Aorta (tissue), 5 donors: ENCODE results near the gene NEK5. TPM values are rescaled to one million over a fixed set of nuclear protein-coding genes. Genes with fewer than 3 reads are reported as not detected.

Experiments used
- ATAC-seq: fragments of 200-7000 bp; cut with Tn5 transposase; one replicate; pipeline ENCODE4 v1.9.1; 2022; ENCODE audit warnings: moderate library complexity; ENCODE audit not compliant: low FRiP score
- DNase-seq, 2 donors: peaks; one replicate each; pipeline ENCODE4 v3.0.0-alpha.2; 2020
- H3K27ac ChIP-seq, 2 donors: one replicate each; pipeline ENCODE4 v1.5.1; 2013; ENCODE audit warnings: low read length in 2 of 2, mild to moderate bottlenecking in 2 of 2, moderate library complexity in 2 of 2, control low read depth in 1 of 2, inconsistent platforms in 1 of 2, low read depth in 1 of 2
- H3K27me3 ChIP-seq, 2 donors: one replicate each; pipeline ENCODE4 v1.6.1; 2013; ENCODE audit warnings: control low read depth in 1 of 2, low read length in 1 of 2, mild to moderate bottlenecking in 1 of 2, moderate library complexity in 1 of 2; ENCODE audit not compliant: insufficient read depth in 2 of 2, control insufficient read depth in 1 of 2
- H3K36me3 ChIP-seq, 2 donors: one replicate each; pipeline ENCODE4 v1.6.1; 2013; ENCODE audit warnings: control low read depth in 1 of 2, low read length in 1 of 2, mild to moderate bottlenecking in 1 of 2; ENCODE audit not compliant: insufficient read depth in 2 of 2, control insufficient read depth in 1 of 2
- H3K4me1 ChIP-seq, 2 donors: one replicate each; pipeline ENCODE4 v1.6.1; 2013; ENCODE audit warnings: low read length in 2 of 2, control low read depth in 1 of 2, mild to moderate bottlenecking in 1 of 2, moderate library complexity in 1 of 2; ENCODE audit not compliant: insufficient read depth in 2 of 2, control insufficient read depth in 1 of 2
- H3K4me3 ChIP-seq, 2 donors: one replicate each; pipeline ENCODE4 v1.5.1; 2013; ENCODE audit warnings: low read length in 2 of 2, control low read depth in 1 of 2, mild to moderate bottlenecking in 1 of 2
- H3K9me3 ChIP-seq: one replicate; pipeline ENCODE4 v1.6.1; 2013; ENCODE audit warnings: mild to moderate bottlenecking, low read length; ENCODE audit not compliant: control insufficient read depth
- WGBS, 2 donors: extraction: QIAGEN DNeasy Blood & Tissue Kit; methylation state at CpG; one replicate each; pipeline ENCODE4 v1.1.7; 2013; 5-methylcytosine and 5-hydroxymethylcytosine counted together
- intact Hi-C, 2 donors: fragments of 100-400 bp; cut with DNase I; formaldehyde crosslinking; loops; one replicate each; pipeline versions ENCODE4 v1.14.2 to v1.15.0; 2022
- polyA plus RNA-seq, 2 donors: library from polyadenylated mRNA; stranded (reverse); fragments of 200-250 nt; gene quantifications; one replicate each; pipeline ENCODE4 v1.2.3, GENCODE V29; 2013
- total RNA-seq, 2 donors: library from RNA; stranded (reverse); fragmentation: NEBNext Ultra II Directional; extraction: Animal tissue kit (Norgen Biotek cat#: 25700); gene quantifications; one replicate each; pipeline ENCODE4 v1.2.1, GENCODE V29; 2021
- donor health status: healthy with polysubstance abuse.
- donor health status: Bipolar disorder and iron deficiency.
- donor health status: DM: no; HTN: no; CAD: no.
- donor health status: DM: no; HTN: no; CAD: no.
- donor health status: DM: yes; HTN: yes; CAD: no.

NEK5 gene
- total and polyA plus RNA-seq, 4 donors = 0.15 to 1.4 (median 0.58) TPM; not detected in 1

DNA sequence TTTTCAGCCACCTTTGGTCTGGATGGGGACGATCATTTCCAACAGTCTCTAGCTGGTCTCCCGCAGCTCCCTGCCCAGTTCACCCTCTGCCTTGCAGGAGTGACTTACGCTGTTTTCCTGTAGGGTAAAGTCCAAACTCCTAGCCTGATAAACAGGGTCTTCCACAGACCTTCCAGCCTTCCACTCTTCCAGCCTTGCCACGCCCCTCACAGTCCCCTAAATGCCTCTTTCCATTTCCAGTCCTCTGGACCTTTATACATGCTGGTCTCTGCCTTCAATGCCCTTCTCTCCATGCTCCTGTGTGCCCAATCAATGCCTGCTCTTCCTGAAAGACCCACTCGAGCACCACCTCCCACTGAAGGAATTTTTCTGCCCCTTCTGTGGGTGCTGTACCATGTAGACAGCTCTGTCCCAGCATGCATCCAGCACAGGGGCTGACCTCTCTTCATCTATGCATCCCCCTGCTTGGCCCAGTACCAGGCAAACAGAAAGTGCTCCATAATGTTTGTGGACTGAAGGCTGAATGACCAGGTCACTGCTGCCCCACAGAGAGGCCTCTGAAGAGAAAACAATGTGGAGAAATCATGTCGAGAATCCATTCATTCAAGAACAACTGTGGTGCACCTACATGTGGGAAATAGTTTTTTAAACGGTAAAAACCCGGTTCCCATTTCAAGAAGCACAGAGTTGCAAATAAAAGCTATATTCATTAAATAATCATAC, 122.2 kb downstream of the NEK5 start:
- ATAC-seq (no peak), DNase-seq (no peak)
- Histone ChIP-seq H3K27ac (no peak overlapping the region), H3K9me3 (no peaks in the 10 kb centered on the region), H3K4me1 (no peaks in the 10 kb centered on the region), H3K36me3 (no peaks in the 10 kb centered on the region), H3K27me3 (no peaks in the 10 kb centered on the region), H3K4me3 (no peak overlapping the region)
- WGBS, 2 donors = 85% methylated on average over 8 of the region's 8 CpGs
- intact Hi-C loops = loop anchor here in 1 of 2 donors (5.0 kb wide), 1 partner anchor 549 kb away; no protein-coding TSS in a partner anchor

DNA sequence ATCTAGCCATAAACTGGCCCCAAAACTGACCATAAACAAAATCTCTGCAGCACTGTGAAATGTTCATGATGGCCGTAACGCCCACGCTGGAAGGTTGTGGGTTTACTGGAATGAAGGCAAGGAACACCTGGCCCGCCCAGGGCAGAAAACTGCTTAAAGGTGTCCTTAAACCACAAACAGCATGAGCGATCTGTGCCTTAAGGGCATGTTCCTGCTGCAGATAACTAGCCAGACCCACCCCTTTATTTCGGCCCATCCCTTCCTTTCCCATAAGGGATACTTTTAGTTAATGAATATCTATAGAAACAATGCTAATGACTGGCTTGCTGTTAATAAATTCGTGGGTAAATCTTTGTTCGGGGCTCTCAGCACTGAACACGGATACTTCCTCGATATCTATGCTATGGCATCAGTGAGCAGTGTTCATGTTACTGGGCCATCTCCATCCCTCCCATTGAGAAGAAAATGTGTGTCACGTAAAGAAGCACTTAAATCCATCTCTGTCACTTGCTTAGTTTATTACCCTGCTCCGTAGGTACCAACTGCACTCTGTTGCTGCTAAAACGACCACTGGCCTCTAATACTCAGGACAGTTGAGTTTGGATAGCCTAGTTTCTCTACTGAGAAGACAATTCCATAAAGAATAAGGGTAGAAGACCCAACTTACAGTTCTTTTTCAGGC, 122.9 kb downstream of the NEK5 start:
- Histone ChIP-seq H3K36me3 (no peaks in the 10 kb centered on the region), H3K9me3 (no peaks in the 10 kb centered on the region), H3K27me3 (no peaks in the 10 kb centered on the region), H3K27ac (no peak overlapping the region), H3K4me1 (no peaks in the 10 kb centered on the region), H3K4me3 (no peak overlapping the region)
- intact Hi-C loops = loop anchor here in 1 of 2 donors (5.0 kb wide), 1 partner anchor 549 kb away; no protein-coding TSS in a partner anchor
- no peak for DNase-seq
- no peak for ATAC-seq
- WGBS, 2 donors = 92 to 93% methylated on average over 13 of the region's 13 CpGs

- no peaks in the 10 kb centered on the region for H3K9me3 ChIP-seq
- intact Hi-C loops = loop anchor here in 1 of 2 donors (5.0 kb wide), 2 partner anchors 123 to 547 kb away; partner anchors contain the start of gene NEK5
- no peak overlapping the region for H3K4me3 ChIP-seq
- H3K4me1 ChIP-seq = no peaks in the 10 kb centered on the region
- no peak overlapping the region for H3K27ac ChIP-seq
- no peaks in the 10 kb centered on the region for H3K36me3 ChIP-seq
- ATAC-seq (no peak), DNase-seq (no peak)
- no peaks in the 10 kb centered on the region for H3K27me3 ChIP-seq
- WGBS, 2 donors = 84 to 90% methylated on average over 7 of the region's 7 CpGs
These were observed 124.2 kb downstream of the NEK5 start for GRCh38 chr13:52004511-52005170.

DNA sequence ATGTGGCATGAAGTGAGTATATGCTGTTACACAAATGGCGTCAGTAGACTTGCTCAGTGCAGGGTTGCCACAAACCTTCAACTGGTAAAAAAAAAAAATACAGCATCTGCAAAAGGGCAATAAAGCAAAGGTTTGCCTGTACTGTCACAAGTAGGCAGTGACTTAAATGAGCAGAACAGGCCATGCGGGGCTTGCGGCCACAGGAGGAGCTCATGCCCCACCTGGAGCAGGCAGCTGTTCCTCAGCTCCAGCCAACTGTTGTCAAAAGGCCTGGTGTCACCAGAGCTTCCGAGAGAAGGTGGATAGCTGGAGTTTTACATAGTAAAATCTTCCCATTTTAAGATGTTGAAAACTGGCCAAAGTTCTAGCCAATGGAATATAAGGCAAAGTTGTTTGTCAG, 125.3 kb downstream of the NEK5 start:
- Histone ChIP-seq H3K4me3 (no peak overlapping the region), H3K4me1 (no peaks in the 10 kb centered on the region), H3K9me3 (no peaks in the 10 kb centered on the region), H3K36me3 (no peaks in the 10 kb centered on the region), H3K27ac (no peak overlapping the region), H3K27me3 (no peaks in the 10 kb centered on the region)
- ATAC-seq (no peak), DNase-seq (no peak)
- intact Hi-C loops = loop anchor here in 1 of 2 donors (5.0 kb wide), 1 partner anchor 124 kb away; the partner anchor contains the start of gene NEK5
- WGBS, 2 donors = 92 to 97% methylated on average over 4 of the region's 4 CpGs

GRCh38 chr13:52002361-52002760, 126.5 kb downstream of the NEK5 start:
- WGBS, 2 donors = 83 to 86% methylated on average over 3 to 4 of the region's 4 CpGs

GRCh38 chr13:52001120-52001731, 127.6 kb downstream of the NEK5 start:
- Histone ChIP-seq H3K4me1 (no peaks in the 10 kb centered on the region), H3K27me3 (no peaks in the 10 kb centered on the region), H3K36me3 (no peaks in the 10 kb centered on the region), H3K27ac (no peak overlapping the region), H3K4me3 (no peak overlapping the region), H3K9me3 (no peaks in the 10 kb centered on the region)
- intact Hi-C loops = loop anchor here in 1 of 2 donors (5.0 kb wide), 1 partner anchor 126 kb away; the partner anchor contains the start of gene NEK5
- DNase-seq (no peak), ATAC-seq (peak; percentile 54)
- 55 to 56% methylated on average over 3 of the region's 3 CpGs for WGBS, 2 donors

More at GRCh38 chr13:52002361-52002760, 126.5 kb downstream of the NEK5 start:
- Histone ChIP-seq H3K4me1 (no peaks in the 10 kb centered on the region), H3K36me3 (no peaks in the 10 kb centered on the region), H3K9me3 (no peaks in the 10 kb centered on the region), H3K27ac (no peak overlapping the region), H3K27me3 (no peaks in the 10 kb centered on the region), H3K4me3 (no peak overlapping the region)
- DNase-seq (no peak), ATAC-seq (no peak)
- intact Hi-C loops = loop anchor here in 1 of 2 donors (5.0 kb wide), 1 partner anchor 125 kb away; the partner anchor contains the start of gene NEK5

DNA sequence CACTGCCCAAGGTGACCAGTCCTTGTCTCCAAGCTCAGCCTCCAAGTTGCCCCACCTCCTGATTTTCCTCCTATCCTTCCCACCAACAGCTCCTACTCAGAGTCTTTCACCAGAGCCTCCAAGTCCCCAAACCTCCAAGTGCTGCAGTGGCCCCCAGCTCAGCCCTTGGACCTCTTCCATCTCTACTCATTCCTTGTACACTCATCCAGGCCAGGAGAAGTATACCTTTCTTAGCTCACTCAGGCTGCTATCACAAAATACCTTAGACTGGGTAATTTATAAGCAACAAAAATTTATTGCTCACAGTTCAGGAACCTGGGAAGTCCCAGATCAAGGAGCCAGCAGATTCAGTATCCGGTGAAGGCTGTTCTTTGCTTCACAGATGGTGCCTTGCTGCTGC, 129.0 kb downstream of the NEK5 start:
- DNase-seq (no peak), ATAC-seq (no peak)
- Histone ChIP-seq H3K36me3 (no peaks in the 10 kb centered on the region), H3K27me3 (no peaks in the 10 kb centered on the region), H3K27ac (no peak overlapping the region), H3K9me3 (no peaks in the 10 kb centered on the region), H3K4me3 (no peak overlapping the region), H3K4me1 (peaks cover 0 to 4% of the 10 kb centered on the region in 2 donors)
- intact Hi-C loops = loop anchor here (2.0 to 5.0 kb wide), 2 partner anchors 127 to 129 kb away; partner anchors contain the start of gene NEK5 (in 2 of the 2)
- WGBS, 2 donors = 76 to 77% methylated on average over 1 of the region's 1 CpG

- ATAC-seq (peak; percentile 31), DNase-seq (peak; percentile 71 to 85)
- intact Hi-C loops = loop anchor here in 1 of 2 donors (2.0 kb wide), 1 partner anchor 129 kb away; the partner anchor contains the start of gene NEK5
- Histone ChIP-seq H3K27me3 (no peaks in the 10 kb centered on the region), H3K9me3 (no peaks in the 10 kb centered on the region), H3K27ac (no peak overlapping the region), H3K4me1 (peaks cover 0 to 4% of the 10 kb centered on the region in 2 donors), H3K36me3 (no peaks in the 10 kb centered on the region), H3K4me3 (no peak overlapping the region)
- WGBS, 2 donors = 7 to 8% methylated on average over 13 of the region's 13 CpGs
These were observed 129.4 kb downstream of the NEK5 start for GRCh38 chr13:51999510-51999911.
